CD4-positive, alpha-beta T cell treated with Interleukin-6 for 4 hours (primary cell): ENCODE measurements around the gene EBF3.

Experiments used
- DNase-seq: peaks from one replicate; pipeline ENCODE4 v3.0.0-alpha.2; 2020; ENCODE audit warnings: mixed read lengths

The EBF3 gene

GRCh38 chr10:129849853-129850252, 114.2 kb downstream of the EBF3 start:
- DNase-seq = no peak

- no peak for DNase-seq
Measured at GRCh38 chr10:129849452-129849750, 114.7 kb downstream of the EBF3 start.

GRCh38 chr10:129848696-129849451, 115.2 kb downstream of the EBF3 start:
- DNase-seq = no peak

- DNase-seq = no peak
Measured at GRCh38 chr10:129847741-129848483, 116.2 kb downstream of the EBF3 start.

- no peak for DNase-seq
Measured at GRCh38 chr10:129846991-129847391, 117.1 kb downstream of the EBF3 start.

- DNase-seq = no peak
Measured at GRCh38 chr10:129845111-129845753, 118.8 kb downstream of the EBF3 start.

- no peak for DNase-seq
Measured at GRCh38 chr10:129844216-129844766, 119.8 kb downstream of the EBF3 start.

- no peak for DNase-seq
Measured at GRCh38 chr10:129843702-129844101, 120.4 kb downstream of the EBF3 start.

- no peak for DNase-seq
Measured at GRCh38 chr10:129843131-129843541, 120.9 kb downstream of the EBF3 start.

- no peak for DNase-seq
Measured at GRCh38 chr10:129842031-129842430, 122.0 kb downstream of the EBF3 start.

GRCh38 chr10:129841590-129841989, 122.5 kb downstream of the EBF3 start:
- no peak for DNase-seq

- DNase-seq = no peak
Measured at GRCh38 chr10:129841071-129841470, 123.0 kb downstream of the EBF3 start.

GRCh38 chr10:129840196-129840590, 123.9 kb downstream of the EBF3 start:
- no peak for DNase-seq

- DNase-seq = no peak
Measured at GRCh38 chr10:129839285-129840195, 124.5 kb downstream of the EBF3 start.

- DNase-seq = no peak
Measured at GRCh38 chr10:129838794-129839193, 125.3 kb downstream of the EBF3 start.

GRCh38 chr10:129837909-129838582, 126.0 kb downstream of the EBF3 start:
- DNase-seq = no peak

- DNase-seq = no peak
Measured at GRCh38 chr10:129836253-129836652, 127.8 kb downstream of the EBF3 start.

GRCh38 chr10:129833994-129834739, 129.9 kb downstream of the EBF3 start:
- DNase-seq = no peak

GRCh38 chr10:129833468-129833950, 130.6 kb downstream of the EBF3 start:
- no peak for DNase-seq

- DNase-seq = no peak
Measured at GRCh38 chr10:129832573-129833467, 131.3 kb downstream of the EBF3 start.
